ENCODE results near the gene RAB28.

Gene RAB28

GRCh38 chr4:13484122-13484748 is at the start of gene RAB28:
Gene RAB28, minus strand, starts transcription at chr4:13484340.
- no peak for TF ChIP-seq CTCF (conservative IDR thresholded peaks at IDR 0.05; ENCODE audit: low read length)
- peak; percentile 94 for DNase-seq (ENCODE audit: low read depth)
- H3K4me3 ChIP-seq (ENCODE audit: low read length): peak within 1 kb of the TSS; percentile 71

GRCh38 chr4:13531625-13531998 is 47.5 kb upstream of the RAB28 start:
- DNase-seq (ENCODE audit: low read depth): no peak
- TF ChIP-seq CTCF (conservative IDR thresholded peaks at IDR 0.05; ENCODE audit: low read length): no peak
- no peak overlapping the region for H3K4me3 ChIP-seq (ENCODE audit: low read length)

- no peak for TF ChIP-seq CTCF (conservative IDR thresholded peaks at IDR 0.05; ENCODE audit: low read length)
- no peak overlapping the region for H3K4me3 ChIP-seq (ENCODE audit: low read length)
- no peak for DNase-seq (ENCODE audit: low read depth)
Observed at GRCh38 chr4:13530823-13531624, 46.9 kb upstream of the RAB28 start.

- H3K4me3 ChIP-seq (ENCODE audit: low read length): no peak overlapping the region
- TF ChIP-seq CTCF (conservative IDR thresholded peaks at IDR 0.05; ENCODE audit: low read length): no peak
- DNase-seq (ENCODE audit: low read depth): no peak
Observed at GRCh38 chr4:13529128-13529919, 45.2 kb upstream of the RAB28 start.

- H3K4me3 ChIP-seq (ENCODE audit: low read length): no peak overlapping the region
- no peak for TF ChIP-seq CTCF (conservative IDR thresholded peaks at IDR 0.05; ENCODE audit: low read length)
- no peak for DNase-seq (ENCODE audit: low read depth)
Observed at GRCh38 chr4:13528821-13529127, 44.6 kb upstream of the RAB28 start.

- no peak overlapping the region for H3K4me3 ChIP-seq (ENCODE audit: low read length)
- no peak for TF ChIP-seq CTCF (conservative IDR thresholded peaks at IDR 0.05; ENCODE audit: low read length)
- no peak for DNase-seq (ENCODE audit: low read depth)
Observed at GRCh38 chr4:13527981-13528820, 44.1 kb upstream of the RAB28 start.
